GM18517 (cell line): ENCODE results near the gene AP2A2.
A peak's percentile ranks its signal among the peaks of the same experiment; 100 is the strongest.

ENCODE experiments used
- ATAC-seq: cut with Tn5 transposase; IDR thresholded peaks from one replicate; pipeline ENCODE4 v1.9.1; 2021; ENCODE audit warnings: mild to moderate bottlenecking, moderate library complexity; ENCODE audit not compliant: unreplicated experiment

Gene AP2A2

DNA sequence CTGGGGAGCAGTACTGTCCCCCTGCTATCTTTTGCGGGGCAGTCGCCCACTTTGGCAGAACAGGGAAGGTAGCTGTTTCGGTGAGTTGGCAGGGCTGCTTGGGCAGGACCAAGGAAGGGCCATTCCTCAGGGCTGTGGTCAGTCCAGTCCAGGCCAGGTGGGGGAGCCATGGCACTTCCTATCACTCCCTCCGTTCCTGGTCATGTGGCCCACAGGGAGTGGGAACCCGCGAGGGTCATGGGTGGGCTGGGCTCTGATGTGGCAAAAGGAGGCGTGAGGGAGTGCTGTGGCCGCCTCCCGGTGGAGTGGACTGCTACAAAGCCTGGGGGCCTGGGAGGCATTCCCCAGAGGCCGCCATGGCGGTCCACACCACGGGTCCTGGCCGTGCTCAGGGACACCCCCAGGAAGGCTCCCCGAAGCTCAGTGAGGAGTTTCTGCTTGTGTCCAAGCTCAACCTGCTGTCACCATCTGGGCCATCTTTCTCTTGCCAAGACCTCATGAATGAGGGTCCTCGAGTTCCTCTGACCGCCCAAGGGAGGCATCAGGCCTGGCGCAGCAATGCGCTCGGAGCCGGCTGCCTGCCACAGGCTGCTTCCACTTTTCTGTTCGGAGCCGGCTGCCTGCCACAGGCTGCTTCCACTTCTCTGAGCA is 27.0 kb upstream of the AP2A2 start:
- no peak for ATAC-seq

DNA sequence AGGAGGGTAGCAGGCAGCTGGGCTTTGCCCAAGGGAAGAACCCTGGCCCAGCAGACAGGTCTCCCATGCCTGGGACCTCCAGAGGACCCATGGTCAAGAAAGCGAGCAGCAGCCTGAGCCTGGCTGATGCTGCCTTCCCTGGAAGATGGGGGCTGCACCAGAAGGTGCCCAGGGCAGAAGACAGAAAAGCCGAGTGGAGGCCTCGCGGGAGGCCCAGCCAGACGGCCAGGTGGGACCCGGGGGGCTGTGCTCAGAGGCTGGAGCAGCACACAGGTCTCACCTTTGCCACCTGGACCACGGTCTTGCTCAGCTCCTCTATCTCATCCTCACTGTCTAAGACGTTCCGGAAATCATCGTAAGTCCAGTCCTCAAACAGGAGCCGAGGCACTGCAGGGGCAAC is 25.9 kb upstream of the AP2A2 start:
- ATAC-seq: no peak

DNA sequence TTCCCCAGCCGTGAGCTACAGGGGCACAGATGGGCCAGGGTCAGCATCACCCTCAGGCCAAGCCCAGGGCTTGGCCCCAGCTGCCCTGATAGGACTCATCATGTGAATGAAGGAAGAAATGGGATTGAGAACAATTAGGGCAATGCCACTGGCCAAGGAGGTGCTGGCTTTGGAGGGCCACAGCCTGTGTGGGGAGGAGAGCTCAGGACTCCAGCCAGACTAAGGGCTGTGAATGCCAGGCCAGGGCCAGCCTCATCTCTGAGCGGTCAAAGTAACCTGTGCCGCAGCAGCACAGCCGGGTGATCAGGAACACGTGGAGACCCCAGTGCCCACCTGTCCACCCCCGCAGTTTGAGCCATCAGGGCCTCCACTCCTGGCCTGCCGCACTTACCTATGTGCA is 25.1 kb upstream of the AP2A2 start:
- ATAC-seq: no peak

DNA sequence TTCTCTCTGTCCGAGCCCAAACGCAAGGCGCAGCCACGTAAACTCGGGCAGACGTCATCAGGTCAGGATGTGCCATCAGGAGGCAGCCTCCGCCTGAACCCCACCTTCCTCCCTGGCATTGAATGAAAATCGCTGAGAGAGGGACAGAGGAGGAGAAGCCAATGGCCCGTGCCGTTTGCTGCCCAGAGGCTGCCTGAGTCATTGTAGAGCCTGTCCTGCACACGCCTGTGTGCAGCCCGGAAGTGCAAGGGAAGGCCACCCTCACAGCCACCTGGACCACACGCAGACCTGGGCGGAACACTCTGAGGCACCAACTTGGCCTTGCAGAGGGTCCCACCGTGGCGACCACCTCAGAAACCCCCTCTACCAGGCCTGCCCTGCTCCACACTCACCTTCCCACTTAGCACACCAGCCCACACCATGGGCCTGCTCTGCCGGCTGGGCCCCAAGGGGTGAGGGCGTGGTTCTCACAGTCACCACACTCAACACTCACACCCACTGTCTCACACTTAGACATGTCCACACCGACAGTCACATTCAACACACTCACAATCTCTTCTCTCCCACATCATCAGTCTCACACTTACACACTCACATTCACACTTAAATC is 24.1 kb upstream of the AP2A2 start:
- ATAC-seq: no peak

DNA sequence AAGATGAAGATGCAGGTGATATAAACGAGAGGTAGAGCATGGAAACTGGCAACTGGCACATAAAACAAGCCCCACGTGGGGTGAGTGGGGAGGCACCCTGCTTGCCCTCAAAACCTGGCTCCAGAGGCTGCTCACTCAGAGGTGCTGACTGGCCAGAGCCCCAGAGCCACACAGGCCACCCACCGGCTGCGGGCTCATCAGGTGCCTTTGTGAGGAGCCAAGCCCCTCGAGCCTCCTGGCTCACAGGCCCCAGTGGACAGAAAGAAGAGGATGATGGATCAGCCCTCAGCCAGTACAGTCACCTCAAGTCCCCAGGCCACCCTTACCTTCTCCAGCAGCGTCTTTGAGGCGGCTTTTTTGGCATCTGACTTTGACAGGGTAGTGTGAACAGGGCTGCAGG is 21.3 kb upstream of the AP2A2 start:
- ATAC-seq: no peak

DNA sequence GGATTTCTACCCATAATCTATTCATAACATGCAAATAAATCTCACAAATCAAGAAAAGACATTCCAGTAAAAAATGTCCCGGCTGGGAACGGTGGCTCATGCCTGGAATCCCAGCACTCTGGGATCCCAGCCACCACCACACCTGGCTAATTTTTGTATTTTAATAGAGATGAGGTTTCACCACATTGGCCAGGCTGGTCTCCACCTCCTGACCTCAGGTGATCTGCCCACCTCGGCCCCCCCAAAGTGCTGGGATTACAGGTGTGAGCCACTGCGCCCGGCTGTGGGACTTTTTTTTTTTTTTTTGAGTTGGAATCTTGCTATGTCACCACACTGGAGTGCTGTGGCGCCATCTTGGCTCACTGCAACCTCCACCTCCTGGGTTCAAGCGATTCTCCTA is 19.7 kb upstream of the AP2A2 start:
- ATAC-seq: no peak

DNA sequence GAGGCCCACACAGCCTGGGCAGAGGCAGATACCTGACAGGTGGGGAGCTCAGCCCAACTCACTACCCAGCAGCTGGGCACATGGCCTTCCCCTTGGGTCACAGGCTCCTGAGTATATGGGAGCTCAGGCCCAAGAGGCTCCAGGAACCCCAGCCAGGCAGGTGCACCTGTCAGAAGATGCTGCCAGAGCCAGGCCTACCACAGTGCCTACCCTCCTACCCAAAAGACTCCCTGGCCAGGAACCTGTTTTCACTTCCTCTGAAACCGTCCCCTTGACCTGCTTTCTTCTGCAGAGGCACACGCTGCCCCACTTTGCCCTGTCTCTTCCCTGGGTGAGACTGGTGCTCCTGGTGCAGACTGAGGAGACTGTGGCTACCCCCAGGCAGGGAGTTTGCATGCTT is 18.0 kb upstream of the AP2A2 start:
- ATAC-seq: no peak

DNA sequence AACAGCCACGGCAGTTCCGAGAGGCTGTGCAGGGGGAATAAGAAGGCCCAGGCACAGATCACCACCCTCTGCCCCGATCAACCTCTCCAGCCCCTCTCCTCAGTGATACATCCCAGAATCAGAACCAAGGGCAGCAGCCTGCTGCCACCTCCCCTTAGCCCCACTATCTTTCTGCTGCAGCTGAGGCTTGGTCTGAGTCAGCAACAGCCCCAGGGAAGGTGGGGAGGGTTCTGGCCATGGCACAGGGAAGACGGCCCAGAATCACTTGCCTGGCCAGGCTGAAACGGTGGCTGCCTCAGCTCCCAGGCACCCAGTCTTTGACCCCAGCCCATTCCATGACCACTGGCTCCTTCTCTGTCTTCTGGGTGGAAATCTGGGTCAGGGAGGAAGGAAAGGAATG is 17.4 kb upstream of the AP2A2 start:
- no peak for ATAC-seq

DNA sequence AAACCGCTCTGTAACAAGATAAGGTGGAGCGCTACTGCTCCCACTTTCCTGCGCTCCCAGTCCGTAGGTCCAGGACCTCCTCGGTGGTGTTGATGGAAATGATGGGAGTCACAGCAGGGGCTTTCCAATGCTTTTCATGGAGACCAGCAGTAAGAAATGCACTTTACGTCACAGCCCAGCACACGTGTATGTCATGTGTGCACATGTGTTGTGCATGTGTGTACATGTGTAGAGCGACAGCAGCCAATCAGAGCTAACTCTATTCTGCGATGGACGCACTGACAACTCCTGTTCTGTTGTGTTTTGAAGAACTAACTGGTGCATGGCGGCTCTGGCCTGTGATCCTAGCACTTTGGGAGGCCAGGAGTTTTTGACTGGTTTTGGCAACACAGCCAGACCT is 16.3 kb upstream of the AP2A2 start:
- no peak for ATAC-seq

DNA sequence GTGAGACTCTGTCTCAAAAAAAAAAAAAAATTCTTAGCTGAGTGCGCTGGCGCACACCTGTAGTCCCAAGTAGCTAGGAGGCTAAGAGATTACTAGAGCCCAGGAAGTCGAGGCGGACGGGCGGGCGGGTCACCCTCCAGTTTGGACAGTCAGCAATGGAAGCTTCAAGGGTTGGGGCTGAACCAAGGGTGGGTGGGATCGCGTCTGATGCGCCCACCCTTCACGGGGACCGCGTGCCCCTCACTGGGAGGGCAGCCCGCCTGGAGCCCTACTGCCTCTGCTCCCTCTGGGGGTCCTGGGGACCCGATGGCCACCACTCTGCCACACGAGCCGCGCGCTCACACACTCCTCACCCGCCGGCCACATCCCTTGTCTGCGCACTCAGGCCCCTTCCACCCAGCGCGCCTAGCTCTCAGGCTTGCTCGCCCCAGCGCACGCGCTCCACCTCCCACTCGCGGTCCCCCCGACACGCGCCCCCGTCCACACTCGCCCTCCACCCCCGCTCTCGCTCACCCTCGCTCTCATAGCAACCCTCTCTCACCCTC is 15.6 kb upstream of the AP2A2 start:
- no peak for ATAC-seq

DNA sequence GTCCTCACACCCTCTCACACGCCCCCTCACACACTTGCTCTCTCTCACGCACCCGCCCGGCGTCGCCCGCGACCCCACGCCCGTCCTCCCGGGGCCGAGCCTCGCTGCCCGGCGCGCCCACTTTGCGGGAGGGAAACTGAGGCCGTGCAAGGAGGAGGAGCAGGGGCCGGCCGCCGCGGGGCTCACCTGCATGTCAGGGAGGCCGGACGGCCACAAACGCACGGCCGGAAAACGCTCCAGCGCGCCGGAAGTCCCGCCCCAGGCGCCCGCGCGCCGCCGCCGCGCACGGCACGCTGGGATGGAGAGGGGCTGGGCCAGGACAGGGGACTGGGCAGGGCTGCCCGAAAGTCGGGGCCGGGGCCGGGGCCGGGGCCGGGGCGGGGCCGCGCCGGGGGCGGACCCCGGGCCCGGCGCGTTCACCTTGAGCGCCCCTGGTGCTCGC is 15.1 kb upstream of the AP2A2 start, which contains the start of gene CHID1:
Gene CHID1 (minus strand): TSS at position 222 of the 442 bp plus-strand sequence. CDS start 5,994 bp downstream, outside the sequence.
- ATAC-seq: peak; percentile 64

DNA sequence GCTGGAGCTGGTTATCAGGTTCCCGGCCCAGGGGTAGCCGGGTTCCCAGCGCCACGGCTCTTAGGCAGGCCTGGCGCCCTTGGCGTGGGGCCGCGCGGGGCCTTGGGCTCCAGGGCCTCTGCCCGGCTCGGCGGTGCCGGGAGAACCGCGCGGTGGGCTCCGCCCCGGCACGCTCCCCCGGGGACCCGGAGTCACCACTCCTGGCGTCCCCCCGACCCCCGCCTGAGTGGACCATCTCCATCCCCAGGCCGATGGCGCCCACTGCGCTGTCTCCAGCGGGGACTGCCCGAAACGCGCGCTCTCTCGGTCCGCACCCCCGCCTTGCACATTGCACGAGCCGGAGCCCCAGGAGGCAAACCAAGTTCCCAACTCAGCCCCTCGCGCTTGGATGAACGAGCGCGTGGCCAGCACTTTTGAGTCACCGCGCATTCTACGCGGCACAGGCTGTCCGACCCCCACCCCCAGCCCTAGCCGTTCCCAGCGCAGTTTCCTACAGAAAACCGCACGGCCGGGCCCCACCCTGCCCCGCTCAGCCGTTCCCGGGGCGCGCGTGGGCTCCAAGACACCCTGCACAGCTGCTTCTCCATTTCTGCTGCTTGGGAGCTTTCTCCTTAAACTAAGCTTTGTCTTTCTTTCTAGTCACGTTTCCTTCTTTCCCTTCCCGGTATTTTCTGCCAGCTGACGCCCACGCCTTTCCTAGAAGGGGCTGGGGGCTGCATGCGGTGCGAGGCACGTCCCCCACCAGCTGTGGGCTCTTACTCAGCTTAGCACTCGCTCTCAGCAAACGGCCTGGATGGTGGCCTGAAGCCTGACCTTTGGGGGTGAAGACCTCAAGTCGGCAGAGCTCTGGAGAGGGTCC is 14.4 kb upstream of the AP2A2 start:
- ATAC-seq: peak; percentile 58

DNA sequence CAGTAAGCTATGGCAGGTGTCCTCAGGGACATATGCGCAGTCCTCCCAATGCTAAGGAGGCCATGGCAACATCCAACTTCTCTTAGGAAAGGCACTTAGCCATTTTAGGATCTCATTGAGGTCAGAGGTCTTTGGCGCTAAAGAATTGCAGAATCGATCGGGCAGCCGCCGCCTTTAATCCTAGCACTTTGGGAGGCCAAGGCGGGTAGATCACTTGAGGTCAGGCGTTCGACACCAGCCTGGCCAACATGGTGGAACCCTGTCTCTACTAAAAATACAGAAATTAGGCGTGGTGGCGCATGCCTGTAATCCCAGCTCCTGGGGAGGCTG is 13.8 kb upstream of the AP2A2 start:
- ATAC-seq: no peak

DNA sequence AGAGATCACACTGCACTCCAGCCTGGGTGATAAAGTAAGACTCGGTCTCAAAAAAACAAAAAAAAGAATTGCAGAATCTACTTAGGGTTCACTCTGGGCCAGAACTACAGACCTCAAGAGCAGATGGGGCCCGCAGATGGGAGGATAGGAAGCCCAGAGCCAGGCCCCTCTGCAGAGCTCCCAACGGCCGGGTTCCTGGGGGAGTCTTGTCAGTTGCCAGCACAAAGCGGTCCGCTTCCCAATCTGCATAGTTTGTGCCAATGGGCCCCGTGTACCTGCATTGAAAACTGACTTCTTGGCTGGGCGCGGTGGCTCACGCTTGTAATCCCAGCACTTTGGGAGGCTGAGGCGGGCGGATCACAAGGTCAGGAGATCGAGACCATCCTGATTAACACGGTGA is 13.4 kb upstream of the AP2A2 start:
- ATAC-seq: no peak

DNA sequence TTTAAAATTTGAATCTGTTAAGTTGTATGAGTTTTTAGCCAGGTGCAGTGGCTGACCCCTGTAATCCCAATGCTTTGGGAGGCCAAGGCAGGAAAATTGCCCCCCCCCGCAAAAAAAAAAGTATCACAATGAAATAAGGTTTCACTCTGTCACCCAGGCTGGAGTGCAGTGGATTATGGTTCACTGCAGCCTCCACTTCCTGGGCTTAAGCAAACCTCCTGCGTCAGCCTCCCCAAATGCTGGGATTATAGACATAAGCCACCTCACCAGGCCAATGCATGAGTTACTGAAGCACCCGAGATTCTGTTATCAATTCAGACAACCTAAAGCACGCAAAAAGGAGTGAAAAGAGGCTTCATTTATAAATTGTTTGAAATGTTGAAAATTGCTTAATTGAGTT is 12.6 kb upstream of the AP2A2 start:
- no peak for ATAC-seq

DNA sequence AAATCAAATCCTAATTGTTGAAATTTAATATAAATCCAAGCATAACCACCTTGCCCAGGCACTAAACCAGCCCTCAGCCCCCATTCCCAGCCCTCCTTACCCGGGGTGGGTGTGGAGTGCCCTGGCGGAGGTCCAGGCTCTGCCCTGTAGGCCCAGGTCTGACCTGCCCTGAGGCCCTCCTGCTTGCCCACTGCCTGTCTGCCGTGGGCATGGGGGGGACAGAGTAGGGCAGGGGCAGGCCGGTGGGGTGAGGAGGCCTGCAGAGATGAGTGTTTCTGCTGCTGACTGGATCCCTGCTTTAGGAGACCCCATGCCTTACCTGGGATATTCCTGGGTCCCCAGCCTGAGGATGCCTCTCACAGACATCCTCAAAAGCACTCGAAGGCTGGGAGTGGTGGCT is 11.5 kb upstream of the AP2A2 start:
- no peak for ATAC-seq

DNA sequence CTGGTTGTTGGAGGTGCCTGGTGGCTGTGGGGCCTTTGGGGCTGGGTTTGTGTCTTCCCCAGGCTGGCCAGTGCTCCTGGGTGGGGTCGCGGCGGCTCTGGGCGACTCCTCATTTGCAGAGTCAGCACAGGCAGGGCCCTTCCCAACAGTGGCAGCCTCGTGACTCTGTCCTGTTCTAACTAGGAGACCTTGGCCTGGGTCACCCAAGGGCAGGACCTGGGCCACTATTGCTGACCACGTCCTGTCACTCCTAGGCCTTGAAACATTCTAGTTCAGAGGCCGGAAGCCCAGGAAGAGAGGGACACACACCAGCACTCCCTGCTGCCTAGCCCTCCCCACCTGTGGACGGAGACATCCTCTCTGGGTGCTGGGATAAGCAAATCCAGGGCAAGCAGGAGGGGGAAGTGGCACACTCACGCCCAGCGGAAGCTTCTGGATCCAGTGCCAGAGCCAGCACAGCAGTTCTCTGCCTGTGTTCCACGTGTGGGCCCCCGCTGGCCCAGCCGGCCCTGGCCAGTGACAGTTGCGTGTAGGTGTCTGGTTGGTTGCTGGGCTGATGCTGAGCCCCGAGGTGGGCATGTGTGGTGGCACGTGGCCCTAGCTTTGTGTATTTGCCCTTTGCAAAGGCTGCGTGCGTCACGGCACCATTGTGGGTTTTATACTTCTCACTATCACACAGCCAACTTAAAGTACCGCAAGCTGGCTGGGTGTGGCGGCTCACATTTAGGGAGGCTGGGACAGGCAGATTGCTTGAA is 10.7 kb upstream of the AP2A2 start:
- ATAC-seq: no peak

DNA sequence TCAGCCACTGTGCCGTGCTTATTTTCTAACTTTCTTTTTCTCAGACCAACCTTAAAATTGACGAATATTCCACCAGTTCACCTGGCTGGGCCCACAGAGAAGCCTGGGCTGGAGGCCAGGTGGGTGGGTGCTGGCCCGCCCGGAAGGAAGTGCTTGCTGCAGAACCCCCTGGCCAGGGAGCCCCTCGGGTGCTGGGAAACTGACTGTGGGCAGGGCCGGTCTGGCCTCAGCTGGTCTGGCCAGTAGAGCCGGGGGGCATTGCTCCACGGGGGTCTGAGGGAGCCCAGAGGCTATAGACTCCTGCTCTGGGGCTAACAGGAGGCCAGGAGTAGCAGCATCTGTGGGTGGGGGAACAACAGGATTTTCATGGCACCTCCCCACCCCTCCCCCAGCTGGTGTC is 8.2 kb upstream of the AP2A2 start:
- ATAC-seq: no peak

DNA sequence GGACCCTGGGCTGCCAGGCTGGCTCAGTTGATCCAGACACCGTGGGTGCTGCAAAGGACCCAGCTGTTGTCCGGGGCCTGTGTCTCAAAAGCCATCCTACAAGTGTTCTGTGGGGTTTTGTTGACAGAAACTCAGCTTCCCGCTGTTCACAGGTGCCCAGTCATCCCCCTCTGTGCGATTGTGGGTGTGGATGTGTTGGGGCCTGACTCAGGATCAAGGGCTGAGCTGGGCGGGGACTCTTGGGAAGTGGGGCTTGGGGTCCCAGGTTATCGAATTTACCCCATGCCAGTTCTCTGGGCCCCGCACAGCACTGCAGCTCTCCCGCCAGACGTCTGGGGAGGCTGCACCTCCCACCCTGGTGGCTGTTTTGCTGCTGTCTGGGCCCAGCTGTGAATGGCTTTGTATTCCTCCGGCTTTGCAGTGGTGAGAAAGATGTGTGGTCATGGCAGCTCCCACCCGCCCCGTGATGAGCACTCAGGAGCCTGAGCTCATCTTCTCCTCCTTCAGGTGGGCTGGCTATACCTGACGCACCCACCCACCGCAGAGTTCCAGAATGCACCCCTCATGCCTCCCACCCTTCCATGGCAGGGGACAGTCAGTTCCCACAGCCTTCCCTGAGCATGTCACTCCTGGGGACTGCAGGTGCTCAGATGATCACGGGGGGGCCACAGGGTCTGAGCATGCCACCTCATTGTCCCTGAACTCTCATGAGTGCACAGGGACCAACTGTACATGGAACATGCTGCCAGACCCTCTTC is 3.6 kb upstream of the AP2A2 start:
- no peak for ATAC-seq

DNA sequence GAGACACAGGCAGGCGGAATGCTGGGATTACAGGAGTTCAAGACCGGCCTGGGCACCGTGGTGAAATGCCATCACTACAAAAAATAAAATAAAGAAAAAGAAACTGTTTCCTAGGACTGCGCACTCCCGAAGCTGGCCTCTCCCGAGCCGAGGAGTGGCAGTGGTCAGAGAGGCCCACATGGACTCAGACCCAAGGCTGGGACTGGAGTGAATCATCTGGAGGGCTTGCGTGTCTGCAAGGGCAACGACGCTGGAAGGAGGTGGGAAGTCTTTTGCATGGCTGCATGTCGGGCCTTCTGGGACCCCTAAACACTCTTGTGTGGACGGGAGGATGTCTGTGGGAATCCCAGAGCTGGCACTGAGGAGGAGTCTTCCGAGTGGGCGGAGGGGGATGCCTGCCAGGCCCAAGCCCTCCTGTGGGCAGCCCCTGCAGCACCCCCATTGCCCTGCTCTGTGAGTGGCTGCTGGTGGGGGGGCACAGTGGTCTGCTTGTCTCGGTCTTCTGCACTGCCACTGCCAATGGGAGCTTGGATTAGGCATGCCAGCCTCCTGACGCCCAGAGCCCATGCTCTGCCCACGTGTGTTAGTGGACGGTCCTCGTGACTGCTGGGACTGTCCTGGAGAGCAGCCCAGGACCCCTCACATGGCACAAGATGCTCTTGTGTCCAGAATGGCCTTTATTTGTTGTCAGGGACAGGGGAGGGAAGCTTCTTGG is 1.8 kb upstream of the AP2A2 start:
- no peak for ATAC-seq
